GM21381 (cell line): ENCODE data around the gene SPRING1.
"Not testable (repeated sequence)": the region's sequence is repeated elsewhere in the genome, so short reads cannot be mapped to it uniquely, and the experiment has no call there.

Experiments
- ATAC-seq: cut with Tn5 transposase; IDR thresholded peaks from one replicate; pipeline ENCODE4 v1.9.1; 2021; ENCODE audit warnings: mild to moderate bottlenecking, moderate library complexity; ENCODE audit not compliant: unreplicated experiment

The SPRING1 gene, protein sequence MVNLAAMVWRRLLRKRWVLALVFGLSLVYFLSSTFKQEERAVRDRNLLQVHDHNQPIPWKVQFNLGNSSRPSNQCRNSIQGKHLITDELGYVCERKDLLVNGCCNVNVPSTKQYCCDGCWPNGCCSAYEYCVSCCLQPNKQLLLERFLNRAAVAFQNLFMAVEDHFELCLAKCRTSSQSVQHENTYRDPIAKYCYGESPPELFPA

DNA sequence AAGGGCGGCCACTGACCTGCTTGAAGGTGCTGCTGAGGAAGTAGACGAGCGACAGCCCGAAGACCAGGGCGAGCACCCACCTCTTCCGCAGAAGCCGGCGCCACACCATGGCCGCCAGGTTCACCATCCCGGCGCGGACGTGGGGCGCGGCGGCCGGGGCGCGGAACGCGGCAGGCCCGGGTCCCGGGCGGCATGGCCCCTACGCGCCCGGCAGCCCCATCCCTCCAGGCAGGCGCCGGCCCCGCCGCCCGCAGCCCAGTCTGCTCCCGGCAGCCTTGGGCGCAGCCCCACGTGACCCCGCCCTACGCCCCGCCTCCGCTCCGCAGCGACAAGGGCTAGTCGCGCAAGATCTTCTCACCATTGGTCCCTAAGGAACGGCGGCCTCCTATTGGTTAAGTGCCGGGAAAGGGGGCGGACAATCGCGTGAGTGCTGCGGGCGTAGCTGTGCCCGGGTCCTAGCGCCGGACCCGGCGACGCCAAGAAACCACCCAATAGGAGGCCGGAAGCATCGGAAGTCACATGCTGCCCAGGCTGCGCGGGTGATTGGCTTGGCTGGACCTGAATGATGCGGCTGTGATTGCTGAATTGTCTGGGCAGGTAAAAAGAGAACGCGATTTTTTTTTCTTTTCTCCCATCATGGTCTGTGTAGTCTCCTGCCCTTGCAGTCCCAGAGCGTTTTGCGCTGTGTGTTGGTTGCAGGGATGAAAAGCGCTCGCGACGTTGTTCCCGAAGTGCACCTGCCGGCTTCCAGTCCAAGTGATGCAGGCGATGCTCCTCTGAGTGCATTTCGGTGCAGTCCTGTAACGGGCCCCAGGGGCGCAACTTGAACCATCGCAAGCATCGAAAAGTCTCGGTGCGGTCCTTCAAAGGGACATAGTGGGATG is at the start of gene SPRING1, which contains the start of gene RNFT2:
SPRING1 (minus strand) TSS at position 296 of the 884 bp plus-strand sequence; CDS start at position 127, 169 bp downstream.
RNFT2 (plus strand) TSS at position 542 of the 884 bp plus-strand sequence. CDS start 2,183 bp downstream, outside the sequence.
- peak; percentile 96 for ATAC-seq

DNA sequence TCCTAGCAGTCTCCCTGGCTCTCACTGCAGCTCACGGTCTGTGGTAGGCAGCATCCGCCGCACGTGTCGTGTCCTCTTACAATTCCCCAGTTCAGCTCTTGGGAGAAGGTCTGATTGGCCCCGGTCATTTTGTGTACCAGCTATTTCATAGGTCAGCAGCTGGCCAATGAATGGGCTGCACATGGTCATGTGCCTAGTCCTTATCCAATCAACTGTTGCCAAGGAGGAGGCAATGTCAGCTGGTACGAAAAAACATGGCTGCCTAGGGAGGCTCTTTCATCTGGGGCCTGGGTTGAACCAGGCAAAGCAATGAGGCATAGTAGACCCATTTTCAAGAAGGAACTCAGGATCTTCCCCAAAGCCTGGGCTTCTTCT is 46.4 kb upstream of the SPRING1 start:
- no peak for ATAC-seq

DNA sequence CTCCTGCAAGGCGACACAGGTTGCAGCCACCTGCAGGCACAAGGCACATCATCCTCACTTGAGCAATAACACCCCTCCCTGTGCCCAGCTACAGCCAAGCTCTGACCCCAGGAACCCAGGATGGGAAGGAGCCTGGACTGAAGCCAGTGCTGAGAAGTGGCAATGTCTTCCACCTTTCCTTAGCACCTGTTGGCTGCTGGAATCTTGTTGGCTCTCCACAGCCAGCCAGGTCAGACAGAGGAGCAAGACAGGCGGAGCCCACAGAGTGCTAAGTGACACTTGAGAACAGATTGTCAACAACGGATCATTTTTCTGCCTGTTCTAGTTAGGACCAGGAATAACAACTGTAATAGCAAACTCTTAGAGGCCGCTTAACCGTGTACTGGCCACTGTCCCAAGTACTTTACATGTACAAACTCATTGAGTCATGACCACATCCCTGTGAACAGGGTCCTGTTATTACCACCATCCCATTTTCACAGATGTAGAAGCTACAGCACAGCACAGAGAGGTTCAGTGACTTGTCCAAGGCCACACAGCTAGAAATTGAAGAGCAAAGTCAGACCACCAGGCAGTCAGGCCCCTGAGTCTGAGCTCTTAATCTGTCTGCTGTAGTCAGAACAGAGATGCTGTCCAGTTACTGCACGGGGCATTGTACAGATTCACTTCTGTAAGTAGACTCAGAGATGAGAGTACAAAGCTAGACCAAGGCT is 45.8 kb upstream of the SPRING1 start:
- no peak for ATAC-seq

DNA sequence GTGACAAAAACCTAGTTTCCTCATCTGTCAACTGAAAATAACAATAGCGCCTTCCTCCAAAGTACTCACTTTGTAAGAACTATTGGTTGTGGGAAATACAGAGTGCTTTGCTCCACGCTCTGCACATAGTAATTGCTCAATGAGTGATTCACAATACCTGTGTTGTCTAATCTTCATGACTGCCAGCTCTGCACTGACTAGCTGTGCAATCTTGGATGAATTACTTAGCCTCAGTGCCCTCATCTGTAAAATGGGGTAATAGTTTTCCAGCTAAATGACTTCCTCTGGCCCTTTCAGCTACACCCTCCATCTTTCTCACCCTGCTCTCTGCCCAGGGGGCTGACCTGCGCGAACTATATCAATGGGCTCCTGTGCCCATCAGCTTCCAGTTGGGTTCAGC is 43.1 kb upstream of the SPRING1 start:
- ATAC-seq, result no peak

DNA sequence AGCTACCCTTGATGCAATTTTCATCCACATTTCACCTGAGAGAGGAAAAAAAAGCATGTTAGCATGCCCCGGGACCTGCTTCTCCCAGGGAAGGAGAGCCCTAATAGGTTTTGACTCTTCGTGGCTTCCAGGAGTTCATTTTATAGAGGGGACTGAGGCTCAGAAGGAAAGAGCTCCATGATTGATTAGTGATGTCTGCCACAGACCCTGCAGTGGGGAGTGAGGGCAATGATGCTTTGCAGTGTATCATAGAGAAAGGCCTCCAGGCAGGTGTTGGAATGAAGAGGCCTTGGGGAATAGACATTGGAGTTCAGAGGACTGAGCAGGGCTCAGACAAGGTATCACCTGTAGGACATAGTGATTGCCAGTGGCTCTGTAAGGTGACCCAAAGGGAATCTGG is 41.7 kb upstream of the SPRING1 start:
- ATAC-seq, result no peak

DNA sequence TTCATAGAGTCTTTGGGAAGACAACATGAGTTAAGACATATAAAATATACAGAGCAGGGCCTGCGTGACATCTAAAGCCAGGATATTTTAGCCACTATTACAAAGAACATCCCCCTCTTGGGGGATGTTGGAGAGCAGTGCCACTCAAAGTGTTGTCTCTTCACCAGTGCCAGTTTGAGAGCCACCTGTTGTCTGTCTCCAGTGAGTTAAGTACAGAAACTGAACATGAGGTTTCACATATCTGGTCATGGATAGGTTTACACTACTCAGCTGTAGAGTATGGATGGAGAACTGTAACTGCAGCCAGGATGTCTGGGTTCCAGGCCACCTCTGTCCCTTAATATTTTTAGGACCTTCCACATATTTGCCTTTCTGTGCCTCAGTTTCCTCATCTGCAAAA is 39.4 kb upstream of the SPRING1 start:
- ATAC-seq, result no peak

DNA sequence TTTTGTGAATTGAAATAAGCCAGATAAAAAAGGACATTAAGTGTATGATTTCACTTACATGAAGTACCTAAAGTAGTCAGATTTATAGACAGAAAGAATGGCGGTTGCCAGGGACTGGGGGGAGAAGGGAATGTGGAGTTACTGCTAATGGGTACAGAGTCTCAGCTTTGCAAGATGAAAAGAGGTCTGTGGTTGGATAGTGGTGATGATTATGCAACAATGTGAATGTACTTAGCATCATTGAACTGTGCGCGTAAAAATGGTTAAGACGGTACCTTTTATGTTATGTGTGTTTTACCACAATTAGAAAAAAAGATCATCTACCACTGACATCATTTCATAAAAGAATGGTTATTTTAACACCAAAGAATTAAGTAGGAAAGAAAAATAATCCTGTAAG is 36.2 kb upstream of the SPRING1 start:
- ATAC-seq, result no peak

DNA sequence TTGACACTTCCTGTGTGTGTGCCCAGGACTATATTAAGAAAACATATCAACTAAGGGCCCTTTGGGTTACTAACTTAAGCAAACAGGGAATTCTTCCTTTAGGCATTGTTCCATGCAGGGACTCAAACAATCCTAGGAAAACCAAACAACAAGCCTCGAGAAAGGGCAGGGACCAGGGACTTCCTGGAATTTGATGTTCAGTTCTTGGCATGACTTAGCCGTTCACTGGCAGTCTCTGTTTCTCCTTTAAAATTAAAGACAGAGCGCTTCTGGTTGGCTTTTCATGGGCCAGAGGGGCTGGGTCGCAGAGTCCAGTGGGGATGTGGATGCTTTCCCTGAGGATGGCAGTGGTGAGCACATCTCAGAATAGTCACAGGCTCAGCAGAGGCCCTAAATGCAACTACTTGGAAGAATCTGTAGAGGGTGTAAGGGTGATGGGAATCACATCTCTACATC is 35.4 kb upstream of the SPRING1 start:
- ATAC-seq, result no peak

DNA sequence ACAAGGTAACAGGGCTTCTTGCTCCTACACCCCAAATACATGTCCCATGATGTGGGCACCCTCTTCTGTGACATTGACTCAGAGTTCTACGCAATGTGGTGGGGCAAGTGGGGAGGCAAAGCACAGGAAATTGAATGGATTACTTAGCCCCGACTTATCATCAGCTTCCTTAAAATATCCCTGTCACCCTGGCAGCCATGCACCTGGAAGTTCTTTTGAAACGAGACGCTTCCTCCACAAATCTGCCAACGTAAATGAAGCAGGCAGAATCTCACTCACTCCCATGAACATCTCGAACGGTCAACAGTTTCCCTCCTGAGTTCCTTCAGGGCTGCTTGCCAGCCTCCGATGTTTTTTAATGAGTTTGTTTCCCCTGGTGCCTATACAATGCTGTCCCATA is 33.8 kb upstream of the SPRING1 start:
- no peak for ATAC-seq

DNA sequence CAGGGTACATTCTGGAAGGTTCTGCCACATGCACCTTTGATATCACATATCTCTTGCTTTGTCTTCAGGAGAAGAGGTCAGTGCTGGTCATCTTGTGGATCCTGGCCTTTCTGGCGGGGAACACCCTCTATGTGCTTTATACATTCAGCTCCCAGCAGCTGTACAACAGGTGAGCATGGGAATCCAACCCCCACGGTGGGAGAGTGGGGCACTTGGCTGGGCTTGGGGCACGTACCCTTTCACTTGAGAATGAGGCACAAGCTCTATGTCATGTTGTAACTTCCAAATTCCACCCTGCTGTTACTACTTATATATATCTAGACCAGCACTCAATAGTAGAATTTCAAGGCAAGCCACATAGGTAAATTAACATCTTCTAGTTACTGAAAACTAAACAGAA is 28.9 kb upstream of the SPRING1 start:
- ATAC-seq, result no peak

DNA sequence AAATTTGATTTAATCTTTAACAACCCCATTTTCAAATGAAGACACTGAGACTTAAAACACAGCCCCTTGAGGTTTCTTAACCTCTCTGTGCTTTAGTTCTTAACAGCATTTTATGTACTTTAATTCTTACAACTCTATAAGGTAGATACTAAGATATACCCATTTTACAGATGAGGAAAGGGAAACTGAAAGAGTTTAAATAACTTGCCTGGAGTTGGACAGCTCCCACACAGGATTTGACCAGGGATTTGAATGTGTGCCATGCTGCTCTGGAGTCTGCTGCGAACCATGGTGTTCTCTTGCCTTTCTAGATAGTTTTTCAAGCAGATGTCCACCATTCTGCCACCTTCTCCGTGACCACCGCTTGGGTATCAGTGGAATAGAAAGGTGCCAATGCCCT is 28.4 kb upstream of the SPRING1 start:
- ATAC-seq, result no peak

DNA sequence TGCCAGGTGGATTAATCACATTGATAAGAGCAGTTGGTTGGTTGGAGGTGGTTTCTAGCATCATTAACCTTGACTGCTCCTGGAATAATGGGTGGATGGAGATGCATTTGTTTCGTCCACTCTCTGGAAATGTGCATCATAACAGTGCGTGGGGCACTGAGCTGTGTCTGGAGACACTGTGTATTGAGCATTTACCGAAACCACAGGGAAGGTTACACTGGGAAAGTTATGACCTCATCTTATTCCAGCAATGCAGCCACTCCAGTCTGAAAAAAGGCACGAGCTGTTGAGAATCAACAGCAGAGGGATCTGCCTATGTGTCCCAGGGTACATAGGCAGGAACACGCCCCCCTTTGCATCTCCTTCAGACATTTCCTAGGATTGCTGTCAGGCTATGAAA is 27.4 kb upstream of the SPRING1 start:
- ATAC-seq, result no peak

DNA sequence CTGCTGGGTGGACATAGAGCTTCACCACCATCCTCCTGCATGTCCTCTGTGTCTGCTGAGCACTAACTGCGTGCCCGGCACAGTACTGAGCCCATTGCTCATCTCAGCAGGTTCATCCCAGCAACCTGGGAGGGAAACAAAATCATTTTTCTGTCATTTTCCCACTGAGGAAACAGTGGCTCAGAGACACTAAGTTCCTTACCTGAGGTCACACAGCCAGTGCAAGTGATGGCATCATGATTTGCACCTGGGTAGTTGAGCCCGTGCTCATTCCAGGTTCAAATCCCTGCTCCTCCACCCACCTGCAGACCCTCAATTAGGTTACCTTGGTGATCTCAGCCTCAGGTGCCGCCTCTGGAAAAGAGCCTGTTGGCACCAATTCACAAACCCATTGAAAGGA is 23.6 kb upstream of the SPRING1 start:
- no peak for ATAC-seq

DNA sequence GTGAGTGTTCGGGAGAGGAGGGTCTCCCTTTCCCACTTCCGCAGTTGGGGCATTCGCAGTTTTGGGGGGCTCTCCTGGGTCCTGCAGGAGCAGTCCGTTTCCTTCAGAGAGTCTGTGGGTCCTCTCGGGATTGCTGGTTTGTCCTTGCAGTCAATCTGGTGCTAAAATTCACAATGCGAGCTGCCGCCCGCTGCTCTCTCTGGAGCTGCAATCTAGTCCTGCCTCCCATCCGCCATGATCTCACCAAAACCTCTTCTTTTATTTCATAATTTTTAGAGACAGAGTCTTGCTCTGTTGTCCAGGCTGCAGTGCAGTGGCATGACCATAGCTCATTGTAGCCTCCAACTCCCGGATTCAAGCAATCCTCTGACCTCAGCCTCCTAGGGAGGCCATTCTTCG is 22.8 kb upstream of the SPRING1 start:
- no peak for ATAC-seq

DNA sequence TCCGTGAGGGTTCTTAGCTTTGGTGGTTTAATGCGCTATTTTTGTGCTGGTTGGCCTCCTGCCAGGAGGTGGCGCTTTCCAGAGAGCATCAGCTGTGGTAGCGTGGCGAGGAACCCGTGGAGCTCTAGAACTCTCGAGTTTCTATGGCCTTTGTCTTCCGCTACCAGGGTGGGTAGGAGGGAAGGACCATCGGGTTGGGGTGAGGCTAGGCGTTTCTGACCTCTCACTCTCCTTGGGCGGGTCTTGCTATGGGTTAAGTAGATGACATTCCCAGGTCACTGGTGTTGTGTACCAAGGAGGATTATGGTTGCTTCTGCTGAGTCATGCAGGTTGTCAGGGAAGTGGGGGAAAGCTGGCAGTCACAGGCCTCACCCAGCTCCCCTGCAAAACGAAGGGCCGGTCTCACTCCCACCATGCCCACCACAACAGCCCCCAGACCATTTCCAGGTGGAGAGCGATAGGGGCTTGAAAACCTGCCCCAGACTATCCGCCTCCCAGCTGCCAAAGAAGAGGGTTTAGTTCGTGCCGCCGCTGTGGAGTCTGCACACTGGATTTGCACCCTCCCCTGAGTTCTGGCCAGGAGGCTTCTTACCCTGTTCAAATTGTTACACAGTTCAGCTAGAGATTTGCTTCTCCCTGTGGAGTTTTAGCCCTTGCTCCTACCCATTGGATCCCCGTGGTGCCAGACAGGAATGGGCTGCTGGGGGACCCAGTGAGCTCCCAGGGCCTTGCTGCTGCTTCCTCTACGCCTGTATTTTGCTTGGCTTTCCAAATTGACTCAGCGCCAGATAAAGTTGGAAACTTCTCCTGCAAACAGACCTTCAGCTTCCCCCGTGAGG is 22.1 kb upstream of the SPRING1 start:
- ATAC-seq, result no peak

DNA sequence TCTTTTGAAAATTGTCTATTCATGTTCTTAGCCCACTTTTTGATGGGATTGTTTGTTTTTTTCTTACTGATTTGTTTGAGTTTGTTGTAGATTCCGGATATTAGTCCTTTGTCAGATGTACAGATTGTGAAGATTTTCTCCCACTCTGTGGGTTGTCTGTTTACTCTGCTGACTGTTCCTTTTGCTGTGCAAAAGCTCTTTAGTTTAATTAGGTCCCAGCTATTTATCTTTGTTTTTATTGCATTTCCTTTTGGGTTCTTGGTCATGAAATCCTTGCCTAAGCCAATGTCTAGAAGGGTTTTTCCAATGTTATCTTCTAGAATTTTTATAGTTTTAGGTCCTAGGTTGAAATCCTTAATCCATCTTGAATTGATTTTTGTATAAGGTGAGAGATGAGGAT is 16.9 kb upstream of the SPRING1 start:
- ATAC-seq, result not testable (repeated sequence)

DNA sequence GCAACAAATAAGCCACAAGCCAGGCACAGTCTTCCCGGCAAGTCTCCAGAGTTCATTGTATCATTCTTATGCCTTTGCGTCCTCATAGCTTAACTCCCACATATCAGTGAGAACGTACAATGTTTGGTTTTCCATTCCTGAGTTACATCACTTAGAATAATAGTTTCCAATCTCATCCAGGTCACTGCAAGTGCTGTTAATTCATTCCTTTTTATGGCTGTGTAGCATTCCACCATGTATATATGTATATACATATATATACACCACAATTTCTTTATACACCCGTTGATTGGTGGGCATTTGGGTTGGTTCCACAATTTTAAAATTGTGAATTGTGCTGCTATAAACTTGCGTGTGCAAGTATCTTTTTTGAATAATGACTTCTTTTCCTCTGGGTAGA is 16.2 kb upstream of the SPRING1 start:
- ATAC-seq, result not testable (repeated sequence)

DNA sequence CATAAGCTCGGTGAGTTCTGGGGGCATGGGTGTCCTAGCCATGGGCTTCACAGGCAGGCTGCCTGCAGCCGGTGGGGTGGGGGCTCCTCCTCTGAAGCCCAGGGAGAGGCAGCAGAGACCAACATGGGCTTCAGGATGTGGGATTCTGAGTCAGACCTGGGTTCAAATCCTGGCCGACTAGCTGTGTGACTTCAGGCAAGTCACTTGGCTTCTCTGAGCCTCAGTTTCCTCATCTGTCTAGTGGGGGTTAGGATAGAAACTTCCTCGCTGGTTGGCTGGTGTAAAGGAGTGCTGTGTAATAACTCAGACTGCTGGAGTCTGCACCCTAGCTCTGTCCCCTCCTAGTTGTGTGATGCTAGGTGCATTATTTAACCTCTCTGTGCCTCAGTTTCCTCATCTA is 12.4 kb upstream of the SPRING1 start:
- ATAC-seq, result no peak

DNA sequence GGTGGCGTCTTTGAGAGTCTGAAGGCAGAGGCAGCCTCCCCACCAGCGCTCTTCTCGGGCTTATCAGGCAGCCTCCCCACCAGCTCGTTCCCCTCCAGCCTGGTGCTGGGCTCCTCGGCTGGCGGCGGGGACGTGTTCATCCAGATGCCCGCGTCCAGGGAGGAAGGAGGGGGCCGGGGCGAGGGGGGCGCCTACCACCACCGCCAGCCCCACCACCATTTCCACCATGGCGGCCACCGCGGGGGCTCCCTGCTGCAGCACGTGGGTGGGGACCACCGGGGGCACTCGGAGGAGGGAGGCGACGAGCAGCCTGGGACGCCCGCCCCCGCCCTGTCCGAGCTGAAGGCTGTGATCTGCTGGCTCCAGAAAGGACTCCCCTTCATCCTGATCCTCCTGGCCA is 12.0 kb upstream of the SPRING1 start:
- no peak for ATAC-seq

DNA sequence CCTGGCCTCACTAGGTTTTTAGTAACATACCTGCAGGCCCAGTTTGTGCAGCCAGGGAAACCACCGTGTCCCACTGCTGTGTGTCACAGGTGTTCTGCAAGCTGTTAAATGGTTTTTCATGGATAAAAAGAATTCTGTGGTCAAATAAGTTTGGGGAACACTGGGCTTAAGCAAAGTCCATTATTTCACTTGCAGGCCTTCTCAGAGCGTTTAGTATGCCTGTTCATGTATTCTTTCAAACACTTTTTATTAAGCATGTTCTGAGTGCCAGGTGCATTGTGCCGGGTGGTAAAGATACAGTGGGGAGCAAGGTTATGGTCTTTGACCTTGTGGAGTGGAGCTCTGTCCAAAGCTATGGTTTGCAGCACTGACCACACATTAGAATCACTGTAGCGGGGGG is 7.7 kb upstream of the SPRING1 start:
- ATAC-seq, result no peak

DNA sequence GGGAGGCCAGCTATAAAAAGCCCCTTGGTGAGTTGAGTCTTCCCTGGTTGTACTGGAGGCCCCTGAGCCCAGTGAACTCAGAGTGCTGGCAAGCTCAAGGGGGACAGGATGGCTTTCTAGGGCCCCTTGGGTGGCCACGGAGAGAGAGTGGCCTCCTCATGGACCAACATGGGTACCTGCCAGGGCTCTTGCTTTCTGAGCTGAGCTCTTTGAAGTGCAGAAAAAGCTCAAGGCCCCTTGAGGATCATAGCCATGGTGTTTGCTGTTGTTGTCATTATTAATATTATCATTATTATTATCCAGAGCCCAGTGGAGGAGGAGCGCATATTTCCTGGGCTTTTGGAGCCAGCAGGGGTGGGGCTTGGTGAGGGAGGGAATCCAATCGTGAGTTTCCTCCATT is 6.9 kb upstream of the SPRING1 start:
- ATAC-seq, result no peak
